Measurements from ENCODE around the gene USP10.

- TF ChIP-seq, protein P1, sequence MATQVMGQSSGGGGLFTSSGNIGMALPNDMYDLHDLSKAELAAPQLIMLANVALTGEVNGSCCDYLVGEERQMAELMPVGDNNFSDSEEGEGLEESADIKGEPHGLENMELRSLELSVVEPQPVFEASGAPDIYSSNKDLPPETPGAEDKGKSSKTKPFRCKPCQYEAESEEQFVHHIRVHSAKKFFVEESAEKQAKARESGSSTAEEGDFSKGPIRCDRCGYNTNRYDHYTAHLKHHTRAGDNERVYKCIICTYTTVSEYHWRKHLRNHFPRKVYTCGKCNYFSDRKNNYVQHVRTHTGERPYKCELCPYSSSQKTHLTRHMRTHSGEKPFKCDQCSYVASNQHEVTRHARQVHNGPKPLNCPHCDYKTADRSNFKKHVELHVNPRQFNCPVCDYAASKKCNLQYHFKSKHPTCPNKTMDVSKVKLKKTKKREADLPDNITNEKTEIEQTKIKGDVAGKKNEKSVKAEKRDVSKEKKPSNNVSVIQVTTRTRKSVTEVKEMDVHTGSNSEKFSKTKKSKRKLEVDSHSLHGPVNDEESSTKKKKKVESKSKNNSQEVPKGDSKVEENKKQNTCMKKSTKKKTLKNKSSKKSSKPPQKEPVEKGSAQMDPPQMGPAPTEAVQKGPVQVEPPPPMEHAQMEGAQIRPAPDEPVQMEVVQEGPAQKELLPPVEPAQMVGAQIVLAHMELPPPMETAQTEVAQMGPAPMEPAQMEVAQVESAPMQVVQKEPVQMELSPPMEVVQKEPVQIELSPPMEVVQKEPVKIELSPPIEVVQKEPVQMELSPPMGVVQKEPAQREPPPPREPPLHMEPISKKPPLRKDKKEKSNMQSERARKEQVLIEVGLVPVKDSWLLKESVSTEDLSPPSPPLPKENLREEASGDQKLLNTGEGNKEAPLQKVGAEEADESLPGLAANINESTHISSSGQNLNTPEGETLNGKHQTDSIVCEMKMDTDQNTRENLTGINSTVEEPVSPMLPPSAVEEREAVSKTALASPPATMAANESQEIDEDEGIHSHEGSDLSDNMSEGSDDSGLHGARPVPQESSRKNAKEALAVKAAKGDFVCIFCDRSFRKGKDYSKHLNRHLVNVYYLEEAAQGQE (IDR thresholded peaks at IDR 0.05; ENCODE audit: insufficient read depth in 1 of 2, low read depth in 2 of 2, low read length in 2 of 2) = no peak
- TF ChIP-seq POLR2AphosphoS5 (IDR thresholded peaks at IDR 0.05; ENCODE audit: low read depth, low read length) (no peak), SIN3A (IDR thresholded peaks at IDR 0.05; ENCODE audit: borderline replicate concordance, insufficient read depth, low read length) (no peak), FOXP2 (optimal IDR thresholded peaks at IDR 0.05; ENCODE audit: borderline replicate concordance, extremely low read depth, extremely low read length, insufficient read depth) (no peak)
These were observed 52.1 kb downstream of the USP10 start for GRCh38 chr16:84751947-84752346.

Data from PFSK-1 (cell line).